HepG2 (cell line): ENCODE data around the gene IL12A. TPM values are rescaled to one million over a fixed set of nuclear protein-coding genes. Genes with fewer than 3 reads are reported as not detected.

Experiments
- ATF7 ChIP-seq, 2 experiments: fragments of 450-650 bp in 1 of 2; sonication (generic) in 1 of 2; formaldehyde crosslinking in 1 of 2; IDR thresholded peaks; 2 replicates each; pipeline versions ENCODE4 v1.4.0 to v1.6.1; 2016 to 2020; ENCODE audit warnings: antibody characterized with exemption in 1 of 2, mild to moderate bottlenecking in 1 of 2, missing genetic modification reagents in 1 of 2
- DMAP1 ChIP-seq: IDR thresholded peaks from 2 replicates; pipeline ENCODE4 v1.6.1; 2016
- GATAD1 ChIP-seq: IDR thresholded peaks from 2 replicates; pipeline ENCODE4 v1.6.1; 2016; ENCODE audit warnings: missing genetic modification reagents, missing compliant biosample characterization
- HMG20A ChIP-seq: IDR thresholded peaks from 2 replicates; pipeline ENCODE4 v1.6.1; 2016; ENCODE audit warnings: borderline replicate concordance
- IRF2 ChIP-seq: IDR thresholded peaks from 2 replicates; pipeline ENCODE4 v1.6.1; 2018; ENCODE audit warnings: missing genetic modification reagents, missing compliant biosample characterization
- ISL2 ChIP-seq: sonication (generic); formaldehyde crosslinking; IDR thresholded peaks from 2 replicates; pipeline ENCODE4 v1.5.0; 2020; ENCODE audit warnings: missing genetic modification reagents
- KDM6A ChIP-seq: IDR thresholded peaks from 2 replicates; pipeline ENCODE4 v1.6.1; 2016; ENCODE audit warnings: low read depth
- KLF12 ChIP-seq: sonication (generic); formaldehyde crosslinking; IDR thresholded peaks from 2 replicates; pipeline ENCODE4 v1.4.0; 2020; ENCODE audit warnings: missing genetic modification reagents, borderline replicate concordance
- MBD4 ChIP-seq: IDR thresholded peaks from 2 replicates; pipeline ENCODE4 v1.6.1; 2012; ENCODE audit warnings: low read length, inconsistent platforms, borderline replicate concordance
- NFIC ChIP-seq: IDR thresholded peaks from 2 replicates; pipeline ENCODE4 v1.6.1; 2012; ENCODE audit warnings: mild to moderate bottlenecking, low read length, inconsistent platforms
- PHF20 ChIP-seq: sonication (generic); formaldehyde crosslinking; IDR thresholded peaks from 2 replicates; pipeline ENCODE4 v1.5.0; 2020; ENCODE audit warnings: mild to moderate bottlenecking, missing genetic modification reagents
- RXRB ChIP-seq: IDR thresholded peaks from 2 replicates; pipeline ENCODE4 v1.6.1; 2016; ENCODE audit warnings: borderline replicate concordance, missing genetic modification reagents, missing compliant biosample characterization
- SALL1 ChIP-seq: sonication (generic); formaldehyde crosslinking; IDR thresholded peaks from 2 replicates; pipeline ENCODE4 v1.8.0; 2022; ENCODE audit warnings: mild to moderate bottlenecking, missing genetic modification reagents
- SMAD9 ChIP-seq: sonication (generic); formaldehyde crosslinking; IDR thresholded peaks from 2 replicates; pipeline ENCODE4 v1.5.1; 2020; ENCODE audit warnings: mild to moderate bottlenecking, missing genetic modification reagents
- ZFYVE20 ChIP-seq: sonication (generic); formaldehyde crosslinking; IDR thresholded peaks from 2 replicates; pipeline ENCODE4 v1.8.0; 2023; ENCODE audit warnings: low read depth, mild to moderate bottlenecking, moderate library complexity, missing genetic modification reagents, borderline replicate concordance
- ZNF160 ChIP-seq: sonication (generic); formaldehyde crosslinking; IDR thresholded peaks from 2 replicates; pipeline ENCODE4 v1.8.0; 2022; ENCODE audit warnings: mild to moderate bottlenecking, inconsistent platforms, missing genetic modification reagents
- ZNF232 ChIP-seq: sonication (generic); formaldehyde crosslinking; IDR thresholded peaks from 2 replicates; pipeline ENCODE4 v1.4.0; 2020; ENCODE audit warnings: missing genetic modification reagents, borderline replicate concordance
- ZNF543 ChIP-seq: sonication (generic); formaldehyde crosslinking; IDR thresholded peaks from 2 replicates; pipeline ENCODE4 v1.4.0; 2020; ENCODE audit warnings: mild to moderate bottlenecking, missing genetic modification reagents
- polyA plus RNA-seq, 8 experiments: library from polyadenylated mRNA; depleted of rRNA in 3 of 8; stranded (reverse) in 7 of 8; unstranded in 1 of 8; fragments of >200 nt; fragmentation: Illumina TruSeq in 4 of 8; extraction: Trizol in 4 of 8; gene quantifications; 2 replicates each; pipeline versions ENCODE4 v1.2.1 to v1.2.3, GENCODE V29; 2011 to 2016; ENCODE audit warnings: low read depth in 4 of 8, missing spikeins in 1 of 8, mixed read lengths in 1 of 8; ENCODE audit not compliant: insufficient read depth in 1 of 8
- total RNA-seq, 5 experiments: library from RNA; depleted of rRNA; stranded (reverse); fragments of >200 nt; fragmentation: Illumina TruSeq; extraction: Trizol; gene quantifications; 2 replicates each; pipeline ENCODE4 v1.2.3, GENCODE V29; 2016; ENCODE audit warnings: low read depth in 1 of 5
- TF ChIP-seq, protein P1 (sequence below): sonication (generic); formaldehyde crosslinking; IDR thresholded peaks from 2 replicates; pipeline ENCODE4 v1.4.0; 2020; ENCODE audit warnings: low read depth, missing genetic modification reagents
- TF ChIP-seq, protein P2 (sequence below): sonication (generic); formaldehyde crosslinking; conservative IDR thresholded peaks from 2 replicates; pipeline ENCODE4 v1.8.1; 2023; ENCODE audit warnings: missing genetic modification reagents
- TF ChIP-seq, protein P3 (sequence below): sonication (generic); formaldehyde crosslinking; IDR thresholded peaks from 2 replicates; pipeline ENCODE4 v1.4.0; 2020; ENCODE audit warnings: missing genetic modification reagents
- TF ChIP-seq, protein P4 (sequence below): sonication (generic); formaldehyde crosslinking; IDR thresholded peaks from 2 replicates; pipeline ENCODE4 v1.4.0; 2020; ENCODE audit warnings: missing genetic modification reagents

The IL12A gene
- total and polyA plus RNA-seq, 2 of the 13 experiments (the other 11 are each of a cell fraction or from before 2014, with no cell fraction given) = 0.36 to 1.1 TPM

DNA sequence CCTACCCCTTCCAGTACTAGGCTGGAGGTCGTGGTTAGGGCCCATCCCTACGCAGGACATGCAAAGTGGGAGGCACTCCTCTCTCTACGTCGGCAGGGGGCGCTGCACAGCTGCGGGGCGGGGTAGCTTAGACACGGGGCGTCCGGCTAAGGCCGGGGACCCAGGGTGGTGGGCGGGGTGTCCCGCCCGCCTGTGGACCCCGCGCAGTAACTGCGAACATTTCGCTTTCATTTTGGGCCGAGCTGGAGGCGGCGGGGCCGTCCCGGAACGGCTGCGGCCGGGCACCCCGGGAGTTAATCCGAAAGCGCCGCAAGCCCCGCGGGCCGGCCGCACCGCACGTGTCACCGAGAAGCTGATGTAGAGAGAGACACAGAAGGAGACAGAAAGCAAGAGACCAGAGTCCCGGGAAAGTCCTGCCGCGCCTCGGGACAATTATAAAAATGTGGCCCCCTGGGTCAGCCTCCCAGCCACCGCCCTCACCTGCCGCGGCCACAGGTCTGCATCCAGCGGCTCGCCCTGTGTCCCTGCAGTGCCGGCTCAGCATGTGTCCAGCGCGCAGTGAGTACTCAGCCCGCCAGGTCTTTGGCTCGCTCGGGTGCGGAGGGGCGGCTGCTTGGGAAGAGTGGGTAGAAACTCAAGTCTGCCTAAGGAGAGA is at the start of gene IL12A (continued):
- TF ChIP-seq, protein P1, sequence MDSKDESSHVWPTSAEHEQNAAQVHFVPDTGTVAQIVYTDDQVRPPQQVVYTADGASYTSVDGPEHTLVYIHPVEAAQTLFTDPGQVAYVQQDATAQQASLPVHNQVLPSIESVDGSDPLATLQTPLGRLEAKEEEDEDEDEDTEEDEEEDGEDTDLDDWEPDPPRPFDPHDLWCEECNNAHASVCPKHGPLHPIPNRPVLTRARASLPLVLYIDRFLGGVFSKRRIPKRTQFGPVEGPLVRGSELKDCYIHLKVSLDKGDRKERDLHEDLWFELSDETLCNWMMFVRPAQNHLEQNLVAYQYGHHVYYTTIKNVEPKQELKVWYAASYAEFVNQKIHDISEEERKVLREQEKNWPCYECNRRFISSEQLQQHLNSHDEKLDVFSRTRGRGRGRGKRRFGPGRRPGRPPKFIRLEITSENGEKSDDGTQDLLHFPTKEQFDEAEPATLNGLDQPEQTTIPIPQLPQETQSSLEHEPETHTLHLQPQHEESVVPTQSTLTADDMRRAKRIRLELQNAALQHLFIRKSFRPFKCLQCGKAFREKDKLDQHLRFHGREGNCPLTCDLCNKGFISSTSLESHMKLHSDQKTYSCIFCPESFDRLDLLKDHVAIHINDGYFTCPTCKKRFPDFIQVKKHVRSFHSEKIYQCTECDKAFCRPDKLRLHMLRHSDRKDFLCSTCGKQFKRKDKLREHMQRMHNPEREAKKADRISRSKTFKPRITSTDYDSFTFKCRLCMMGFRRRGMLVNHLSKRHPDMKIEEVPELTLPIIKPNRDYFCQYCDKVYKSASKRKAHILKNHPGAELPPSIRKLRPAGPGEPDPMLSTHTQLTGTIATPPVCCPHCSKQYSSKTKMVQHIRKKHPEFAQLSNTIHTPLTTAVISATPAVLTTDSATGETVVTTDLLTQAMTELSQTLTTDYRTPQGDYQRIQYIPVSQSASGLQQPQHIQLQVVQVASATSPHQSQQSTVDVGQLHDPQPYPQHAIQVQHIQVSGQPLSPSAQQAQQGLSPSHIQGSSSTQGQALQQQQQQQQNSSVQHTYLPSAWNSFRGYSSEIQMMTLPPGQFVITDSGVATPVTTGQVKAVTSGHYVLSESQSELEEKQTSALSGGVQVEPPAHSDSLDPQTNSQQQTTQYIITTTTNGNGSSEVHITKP (CRISPR knock-in tag) = 0 out of 2 replicates have a peak, but pooled peaks have one; percentile 48
- TF ChIP-seq KLF12 = no peak
- TF ChIP-seq, protein P2, sequence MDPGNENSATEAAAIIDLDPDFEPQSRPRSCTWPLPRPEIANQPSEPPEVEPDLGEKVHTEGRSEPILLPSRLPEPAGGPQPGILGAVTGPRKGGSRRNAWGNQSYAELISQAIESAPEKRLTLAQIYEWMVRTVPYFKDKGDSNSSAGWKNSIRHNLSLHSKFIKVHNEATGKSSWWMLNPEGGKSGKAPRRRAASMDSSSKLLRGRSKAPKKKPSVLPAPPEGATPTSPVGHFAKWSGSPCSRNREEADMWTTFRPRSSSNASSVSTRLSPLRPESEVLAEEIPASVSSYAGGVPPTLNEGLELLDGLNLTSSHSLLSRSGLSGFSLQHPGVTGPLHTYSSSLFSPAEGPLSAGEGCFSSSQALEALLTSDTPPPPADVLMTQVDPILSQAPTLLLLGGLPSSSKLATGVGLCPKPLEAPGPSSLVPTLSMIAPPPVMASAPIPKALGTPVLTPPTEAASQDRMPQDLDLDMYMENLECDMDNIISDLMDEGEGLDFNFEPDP (CRISPR knock-in tag) = no peak
- peak; percentile 49; the same call in 1 of the 2 replicates for TF ChIP-seq SALL1 (CRISPR knock-in tag)
- 0 out of 2 replicates have a peak, but pooled peaks have one; percentile 6 for TF ChIP-seq ZNF232 (CRISPR knock-in tag)
- no peak for TF ChIP-seq ZFYVE20 (CRISPR knock-in tag)
- TF ChIP-seq DMAP1 = no peak
- no peak for TF ChIP-seq PHF20 (CRISPR knock-in tag)
- TF ChIP-seq MBD4 = no peak
- no peak for TF ChIP-seq NFIC
- TF ChIP-seq, protein P3, sequence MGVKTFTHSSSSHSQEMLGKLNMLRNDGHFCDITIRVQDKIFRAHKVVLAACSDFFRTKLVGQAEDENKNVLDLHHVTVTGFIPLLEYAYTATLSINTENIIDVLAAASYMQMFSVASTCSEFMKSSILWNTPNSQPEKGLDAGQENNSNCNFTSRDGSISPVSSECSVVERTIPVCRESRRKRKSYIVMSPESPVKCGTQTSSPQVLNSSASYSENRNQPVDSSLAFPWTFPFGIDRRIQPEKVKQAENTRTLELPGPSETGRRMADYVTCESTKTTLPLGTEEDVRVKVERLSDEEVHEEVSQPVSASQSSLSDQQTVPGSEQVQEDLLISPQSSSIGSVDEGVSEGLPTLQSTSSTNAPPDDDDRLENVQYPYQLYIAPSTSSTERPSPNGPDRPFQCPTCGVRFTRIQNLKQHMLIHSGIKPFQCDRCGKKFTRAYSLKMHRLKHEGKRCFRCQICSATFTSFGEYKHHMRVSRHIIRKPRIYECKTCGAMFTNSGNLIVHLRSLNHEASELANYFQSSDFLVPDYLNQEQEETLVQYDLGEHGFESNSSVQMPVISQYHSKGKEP (CRISPR knock-in tag) = no peak
- TF ChIP-seq IRF2 (CRISPR knock-in tag) = 0 out of 2 replicates have a peak, but pooled peaks have one; percentile 29
- no peak for TF ChIP-seq ISL2 (CRISPR knock-in tag)
- TF ChIP-seq ZNF543 = peak; percentile 53; the same call in 1 of the 2 replicates
- TF ChIP-seq ATF7 (IDR thresholded peaks at IDR 0.05) = no peak
- no peak for TF ChIP-seq ATF7 (CRISPR knock-in tag; IDR thresholded peaks at IDR 0.05)
- no peak for TF ChIP-seq RXRB (CRISPR knock-in tag)
- TF ChIP-seq, protein P4, sequence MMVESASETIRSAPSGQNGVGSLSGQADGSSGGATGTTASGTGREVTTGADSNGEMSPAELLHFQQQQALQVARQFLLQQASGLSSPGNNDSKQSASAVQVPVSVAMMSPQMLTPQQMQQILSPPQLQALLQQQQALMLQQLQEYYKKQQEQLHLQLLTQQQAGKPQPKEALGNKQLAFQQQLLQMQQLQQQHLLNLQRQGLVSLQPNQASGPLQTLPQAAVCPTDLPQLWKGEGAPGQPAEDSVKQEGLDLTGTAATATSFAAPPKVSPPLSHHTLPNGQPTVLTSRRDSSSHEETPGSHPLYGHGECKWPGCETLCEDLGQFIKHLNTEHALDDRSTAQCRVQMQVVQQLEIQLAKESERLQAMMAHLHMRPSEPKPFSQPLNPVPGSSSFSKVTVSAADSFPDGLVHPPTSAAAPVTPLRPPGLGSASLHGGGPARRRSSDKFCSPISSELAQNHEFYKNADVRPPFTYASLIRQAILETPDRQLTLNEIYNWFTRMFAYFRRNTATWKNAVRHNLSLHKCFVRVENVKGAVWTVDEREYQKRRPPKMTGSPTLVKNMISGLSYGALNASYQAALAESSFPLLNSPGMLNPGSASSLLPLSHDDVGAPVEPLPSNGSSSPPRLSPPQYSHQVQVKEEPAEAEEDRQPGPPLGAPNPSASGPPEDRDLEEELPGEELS = 0 out of 2 replicates have a peak, but pooled peaks have one; percentile 9
- TF ChIP-seq SMAD9 = no peak
- TF ChIP-seq GATAD1 (CRISPR knock-in tag) = no peak
- no peak for TF ChIP-seq KDM6A (CRISPR knock-in tag)
- no peak for TF ChIP-seq ZNF160
- TF ChIP-seq HMG20A = peak; percentile 31; the same call in 1 of the 2 replicates
